GM12891 (cell line): Measurements from ENCODE around the gene NFIX.

Experiments
- POLR2A ChIP-seq: IDR thresholded peaks from 2 replicates; pipeline ENCODE4 v1.6.1; 2011; ENCODE audit warnings: low read depth, low read length, control low read depth
- POLR2AphosphoS5 ChIP-seq: IDR thresholded peaks from 2 replicates; pipeline ENCODE4 v1.6.1; 2011; ENCODE audit warnings: low read depth, low read length, control low read depth
- POU2F2 ChIP-seq: IDR thresholded peaks from 2 replicates; pipeline ENCODE4 v1.6.1; 2011; ENCODE audit warnings: low read depth, mild to moderate bottlenecking, control low read depth, low read length, moderate library complexity
- SPI1 ChIP-seq: IDR thresholded peaks from 2 replicates; pipeline ENCODE4 v1.6.1; 2011; ENCODE audit warnings: low read depth, low read length, control low read depth
- TAF1 ChIP-seq: IDR thresholded peaks from 2 replicates; pipeline ENCODE4 v1.6.1; 2011; ENCODE audit warnings: low read depth, low read length, control low read depth

DNA sequence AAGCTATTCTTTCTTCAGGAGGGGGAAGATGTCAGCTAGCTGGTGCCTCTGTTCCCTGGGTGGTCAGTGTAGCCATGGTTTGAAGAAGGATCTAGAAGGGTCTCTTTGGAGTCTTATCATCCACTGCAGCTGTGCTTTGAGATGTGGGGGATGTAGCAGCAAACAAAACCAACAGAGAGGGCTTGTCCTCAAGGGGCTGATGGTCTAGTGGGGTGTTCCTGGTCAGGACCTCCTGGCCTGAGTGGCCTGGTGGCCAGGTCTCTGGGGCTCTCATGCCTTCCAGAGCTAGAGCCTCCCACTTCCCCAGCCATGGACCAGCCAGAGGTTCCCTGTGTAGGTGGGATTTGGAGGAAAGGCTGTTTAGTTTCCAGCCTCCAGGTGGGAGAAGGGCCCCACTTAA is 67.0 kb downstream of the NFIX start:
- TF ChIP-seq POLR2A (no peak), POLR2AphosphoS5 (no peak), POU2F2 (no peak), TAF1 (no peak), SPI1 (no peak)
